ENCODE results near the gene HNRNPA2B1. TPM values are rescaled to one million over a fixed set of nuclear protein-coding genes. Genes with fewer than 3 reads are reported as not detected.

Gene HNRNPA2B1
- total and polyA plus RNA-seq, 8 donors: 84.7 to 464 (median 165) TPM

DNA sequence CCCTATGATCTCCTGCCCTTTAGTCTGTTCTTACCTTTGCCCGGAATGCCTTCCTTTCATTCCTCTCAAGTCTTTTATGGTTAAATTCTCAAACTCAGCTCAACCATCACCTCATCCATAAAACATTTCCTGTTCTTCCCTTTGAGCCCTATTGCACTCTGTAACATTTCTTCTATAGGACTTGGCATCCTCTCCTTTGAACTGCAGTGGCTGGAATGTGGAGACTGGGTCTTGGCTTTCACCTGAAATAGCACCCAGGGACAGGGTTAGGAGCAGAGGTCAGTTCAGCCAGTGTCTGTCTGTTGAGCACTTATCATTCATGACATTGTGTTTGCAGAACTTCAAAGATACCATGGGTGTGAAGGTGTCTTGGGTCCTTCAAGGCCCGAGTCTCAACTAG lies 41.3 kb downstream of the HNRNPA2B1 start:
- Histone ChIP-seq H3K36me3 (no peaks in the 10 kb centered on the region), H3K27ac (no peak overlapping the region), H3K4me3 (no peak overlapping the region), H3K4me1 (peaks cover 0 to 16% (median 0%) of the 10 kb centered on the region in 3 donors), H3K9me3 (no peaks in the 10 kb centered on the region), H3K27me3 (no peaks in the 10 kb centered on the region)
- TF ChIP-seq, protein P1, sequence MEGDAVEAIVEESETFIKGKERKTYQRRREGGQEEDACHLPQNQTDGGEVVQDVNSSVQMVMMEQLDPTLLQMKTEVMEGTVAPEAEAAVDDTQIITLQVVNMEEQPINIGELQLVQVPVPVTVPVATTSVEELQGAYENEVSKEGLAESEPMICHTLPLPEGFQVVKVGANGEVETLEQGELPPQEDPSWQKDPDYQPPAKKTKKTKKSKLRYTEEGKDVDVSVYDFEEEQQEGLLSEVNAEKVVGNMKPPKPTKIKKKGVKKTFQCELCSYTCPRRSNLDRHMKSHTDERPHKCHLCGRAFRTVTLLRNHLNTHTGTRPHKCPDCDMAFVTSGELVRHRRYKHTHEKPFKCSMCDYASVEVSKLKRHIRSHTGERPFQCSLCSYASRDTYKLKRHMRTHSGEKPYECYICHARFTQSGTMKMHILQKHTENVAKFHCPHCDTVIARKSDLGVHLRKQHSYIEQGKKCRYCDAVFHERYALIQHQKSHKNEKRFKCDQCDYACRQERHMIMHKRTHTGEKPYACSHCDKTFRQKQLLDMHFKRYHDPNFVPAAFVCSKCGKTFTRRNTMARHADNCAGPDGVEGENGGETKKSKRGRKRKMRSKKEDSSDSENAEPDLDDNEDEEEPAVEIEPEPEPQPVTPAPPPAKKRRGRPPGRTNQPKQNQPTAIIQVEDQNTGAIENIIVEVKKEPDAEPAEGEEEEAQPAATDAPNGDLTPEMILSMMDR (IDR thresholded peaks at IDR 0.05): no peak
- ATAC-seq (no peak), FAIRE-seq (no peak), DNase-seq (no peak)
- WGBS, 2 donors: 58 to 64% methylated on average over 2 of the region's 2 CpGs
- intact Hi-C loops (cut with DNase I): no loop called here

DNA sequence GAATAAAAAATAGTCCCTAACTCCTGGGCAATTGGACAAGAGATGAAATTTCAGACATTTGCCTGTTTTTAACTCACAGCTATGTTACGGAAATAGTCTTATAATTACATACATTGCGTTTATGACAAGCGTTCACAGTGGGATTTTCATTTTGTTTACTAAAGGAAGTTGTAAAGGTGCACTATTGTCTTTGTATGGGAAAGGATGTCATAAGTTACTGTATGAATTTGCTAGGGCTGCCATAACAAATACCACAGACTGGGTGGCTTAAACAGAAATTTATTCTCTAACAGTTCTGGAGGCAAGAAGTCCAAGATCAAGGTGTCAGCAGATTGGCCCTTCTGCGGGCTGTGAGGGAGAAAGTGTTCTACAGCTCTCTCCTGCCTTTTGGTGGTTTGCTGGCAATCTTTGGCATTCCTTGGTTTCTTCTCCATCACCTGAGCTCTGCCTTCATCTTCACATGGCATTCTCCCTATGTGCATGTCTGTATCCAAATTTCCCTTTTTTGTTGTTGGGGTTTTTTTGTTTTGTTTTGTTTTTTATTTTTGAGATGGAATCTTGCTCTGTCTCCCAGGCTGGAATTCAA lies 42.9 kb downstream of the HNRNPA2B1 start:
- Histone ChIP-seq H3K36me3 (no peaks in the 10 kb centered on the region), H3K9me3 (no peaks in the 10 kb centered on the region), H3K27ac (peak overlapping the region in 1 of 4 donors; percentile 74), H3K27me3 (no peaks in the 10 kb centered on the region), H3K4me3 (no peak overlapping the region), H3K4me1 (peaks cover 0 to 29% (median 0%) of the 10 kb centered on the region in 3 donors)
- DNase-seq (no peak), FAIRE-seq (no peak), ATAC-seq (no peak)
- 90 to 91% methylated on average over 4 of the region's 4 CpGs for WGBS, 2 donors
- TF ChIP-seq, protein P1 (IDR thresholded peaks at IDR 0.05): no peak
- intact Hi-C loops (cut with DNase I): no loop called here

DNA sequence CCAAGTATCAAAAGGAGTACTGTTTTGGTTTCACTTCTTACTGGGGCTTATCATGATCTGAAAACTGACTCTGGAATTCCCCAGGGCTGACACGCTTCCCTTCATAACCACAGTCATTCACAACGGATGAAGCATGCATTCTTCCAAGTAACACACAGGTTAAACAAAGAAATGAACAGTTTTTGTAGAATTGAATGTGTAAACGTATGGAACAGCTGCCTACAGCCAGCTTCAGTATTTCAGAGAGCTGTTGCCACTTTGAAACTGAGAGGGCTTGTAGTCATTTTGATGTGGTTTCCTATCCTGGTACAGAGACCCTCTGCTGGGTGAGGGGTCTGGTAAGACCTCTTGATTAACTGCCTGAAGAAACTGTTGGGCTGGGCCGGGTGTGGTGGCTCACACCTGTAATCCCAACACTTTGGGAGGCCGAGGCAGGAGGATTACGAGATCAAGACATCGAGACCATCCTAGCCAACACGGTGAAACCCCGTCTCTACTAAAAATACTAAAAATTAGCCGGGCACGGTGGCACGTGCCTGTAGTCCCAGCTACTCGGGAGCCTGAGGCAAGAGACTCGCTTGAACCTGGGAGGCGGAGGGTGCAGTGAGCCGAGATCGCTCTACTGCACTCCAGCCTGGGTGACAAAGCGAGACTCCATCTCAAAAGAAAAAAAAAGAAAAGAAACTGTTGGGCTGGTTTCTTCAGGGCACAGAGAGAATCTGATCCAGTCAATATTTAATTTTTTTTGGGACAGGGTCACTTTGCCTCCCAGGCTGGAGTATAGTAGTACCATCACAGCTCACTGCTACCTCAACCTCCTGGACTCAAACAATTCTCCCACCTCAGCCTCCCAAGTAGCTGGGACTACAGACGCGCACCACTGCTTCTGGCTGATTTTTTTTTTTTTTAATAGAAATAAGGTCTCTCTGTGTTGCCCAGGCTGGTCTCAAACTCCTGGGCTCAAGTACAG lies 43.8 kb downstream of the HNRNPA2B1 start:
- peak in 3 of 4 donors; percentile 17 to 62 (median 62) for ATAC-seq
- Histone ChIP-seq H3K27ac (peak overlapping the region in 2 of 4 donors; percentile 74), H3K4me3 (no peak overlapping the region), H3K27me3 (no peaks in the 10 kb centered on the region), H3K4me1 (peaks cover 0 to 29% (median 0%) of the 10 kb centered on the region in 3 donors), H3K36me3 (no peaks in the 10 kb centered on the region), H3K9me3 (no peaks in the 10 kb centered on the region)
- TF ChIP-seq, protein P1 (IDR thresholded peaks at IDR 0.05): no peak
- intact Hi-C loops (cut with DNase I): no loop called here
- 80 to 84% methylated on average over 20 of the region's 20 CpGs for WGBS, 2 donors
- DNase-seq: no peak
- no peak for FAIRE-seq

DNA sequence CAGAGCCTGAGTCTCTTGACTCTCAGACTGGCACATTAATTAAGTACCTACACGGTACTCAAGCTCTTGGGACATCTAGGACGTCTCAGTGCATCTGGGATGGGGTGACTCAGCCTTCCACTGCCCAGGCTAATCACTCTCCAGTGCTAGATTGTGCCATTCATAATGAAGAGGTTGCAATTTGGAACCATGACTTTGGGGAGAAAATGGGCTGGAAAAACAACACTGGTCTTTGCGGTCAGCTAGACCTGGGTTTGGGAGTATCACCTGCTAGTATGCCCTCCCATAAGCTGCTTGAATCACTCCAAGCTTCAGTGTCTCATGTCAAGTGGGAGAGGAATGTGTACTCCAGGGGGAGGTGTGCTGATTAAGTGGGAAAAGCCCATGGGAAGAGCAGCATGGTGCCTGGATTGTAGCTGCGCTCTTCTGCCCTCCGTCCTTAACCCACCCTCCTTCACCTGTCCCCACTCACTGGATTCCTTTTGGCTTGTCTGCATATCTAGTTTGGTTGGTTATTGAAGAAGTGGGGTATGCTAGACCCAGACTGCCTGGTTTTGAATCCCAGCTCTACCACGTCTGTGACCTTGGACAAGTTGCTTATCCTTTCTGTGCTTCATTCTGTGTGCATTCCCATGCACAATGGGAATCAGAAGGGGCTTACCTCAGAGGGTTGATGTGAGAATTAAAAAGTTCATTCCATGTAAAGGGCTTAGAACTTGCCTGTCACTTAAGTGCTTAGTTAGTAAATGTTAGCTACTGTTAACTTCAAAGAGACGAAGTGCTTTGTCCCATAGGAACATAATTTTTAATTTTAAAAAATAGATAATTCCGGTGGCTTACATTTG lies 44.8 kb downstream of the HNRNPA2B1 start:
- TF ChIP-seq, protein P1 (IDR thresholded peaks at IDR 0.05): no peak
- Histone ChIP-seq H3K36me3 (no peaks in the 10 kb centered on the region), H3K27ac (peak overlapping the region in 3 of 4 donors; percentile 10 to 74 (median 74)), H3K9me3 (no peaks in the 10 kb centered on the region), H3K4me3 (no peak overlapping the region), H3K27me3 (no peaks in the 10 kb centered on the region), H3K4me1 (peaks cover 0 to 29% (median 0%) of the 10 kb centered on the region in 3 donors)
- no peak for FAIRE-seq
- ATAC-seq: peak in 1 of 4 donors; percentile 3
- no peak for DNase-seq
- intact Hi-C loops (cut with DNase I): no loop called here
- WGBS, 2 donors: 59 to 60% methylated on average over 8 of the region's 8 CpGs

Data from pancreas (tissue), 10 donors.